Astrocyte (in vitro differentiated cells and primary cell): Measurements from ENCODE around the gene KDR.

Source experiments
- EZH2 ChIP-seq: IDR thresholded peaks from 2 replicates; pipeline ENCODE4 v1.6.1; 2012; ENCODE audit warnings: mild to moderate bottlenecking, low read length, inconsistent platforms; ENCODE audit not compliant: insufficient read depth
- TF ChIP-seq, protein P1 (sequence below): IDR thresholded peaks from 2 replicates; pipeline ENCODE4 v1.5.1; 2011; ENCODE audit warnings: low read depth, mild to moderate bottlenecking, inconsistent platforms, low read length, moderate library complexity; ENCODE audit not compliant: insufficient read depth

DNA sequence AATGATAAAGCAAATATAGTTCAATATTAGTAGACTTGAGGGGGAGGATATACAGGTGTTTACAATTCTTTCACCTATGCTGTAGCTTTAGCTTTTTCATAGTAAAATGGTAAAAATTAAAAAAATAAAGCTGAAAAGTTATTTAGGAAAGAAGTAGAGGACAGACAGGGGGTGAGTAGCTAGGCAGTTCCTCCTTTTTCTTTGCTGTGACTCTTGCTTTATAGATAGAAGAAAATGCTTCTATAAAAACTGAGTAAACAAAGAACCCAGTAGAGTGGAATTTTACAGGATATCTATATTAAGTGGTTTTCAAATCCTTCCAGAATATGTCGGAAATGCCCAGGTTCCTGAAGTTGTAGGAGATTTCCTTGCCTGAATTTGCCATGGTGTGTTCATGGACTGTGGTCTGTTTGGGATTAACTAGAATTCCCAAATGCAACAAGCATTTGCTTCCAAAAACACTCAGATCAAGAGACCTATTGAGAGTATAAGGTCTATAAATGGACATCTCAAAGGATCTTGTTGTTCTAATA, 74.9 kb downstream of the KDR start:
- TF ChIP-seq, protein P1, sequence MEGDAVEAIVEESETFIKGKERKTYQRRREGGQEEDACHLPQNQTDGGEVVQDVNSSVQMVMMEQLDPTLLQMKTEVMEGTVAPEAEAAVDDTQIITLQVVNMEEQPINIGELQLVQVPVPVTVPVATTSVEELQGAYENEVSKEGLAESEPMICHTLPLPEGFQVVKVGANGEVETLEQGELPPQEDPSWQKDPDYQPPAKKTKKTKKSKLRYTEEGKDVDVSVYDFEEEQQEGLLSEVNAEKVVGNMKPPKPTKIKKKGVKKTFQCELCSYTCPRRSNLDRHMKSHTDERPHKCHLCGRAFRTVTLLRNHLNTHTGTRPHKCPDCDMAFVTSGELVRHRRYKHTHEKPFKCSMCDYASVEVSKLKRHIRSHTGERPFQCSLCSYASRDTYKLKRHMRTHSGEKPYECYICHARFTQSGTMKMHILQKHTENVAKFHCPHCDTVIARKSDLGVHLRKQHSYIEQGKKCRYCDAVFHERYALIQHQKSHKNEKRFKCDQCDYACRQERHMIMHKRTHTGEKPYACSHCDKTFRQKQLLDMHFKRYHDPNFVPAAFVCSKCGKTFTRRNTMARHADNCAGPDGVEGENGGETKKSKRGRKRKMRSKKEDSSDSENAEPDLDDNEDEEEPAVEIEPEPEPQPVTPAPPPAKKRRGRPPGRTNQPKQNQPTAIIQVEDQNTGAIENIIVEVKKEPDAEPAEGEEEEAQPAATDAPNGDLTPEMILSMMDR: no peak
- TF ChIP-seq EZH2: no peak
